ENCODE data around the gene RCAN2. TPM values are rescaled to one million over a fixed set of nuclear protein-coding genes. Genes with fewer than 3 reads are reported as not detected.

RCAN2 gene
- total and polyA plus RNA-seq, 9 of the 15 experiments (the other 6 are each of a cell fraction or from before 2014, with no cell fraction given) = 0.04 TPM; not detected in 8

GRCh38 chr6:46525583-46525982, 34.3 kb upstream of the RCAN2 start (continued):
- TF ChIP-seq, protein P1, sequence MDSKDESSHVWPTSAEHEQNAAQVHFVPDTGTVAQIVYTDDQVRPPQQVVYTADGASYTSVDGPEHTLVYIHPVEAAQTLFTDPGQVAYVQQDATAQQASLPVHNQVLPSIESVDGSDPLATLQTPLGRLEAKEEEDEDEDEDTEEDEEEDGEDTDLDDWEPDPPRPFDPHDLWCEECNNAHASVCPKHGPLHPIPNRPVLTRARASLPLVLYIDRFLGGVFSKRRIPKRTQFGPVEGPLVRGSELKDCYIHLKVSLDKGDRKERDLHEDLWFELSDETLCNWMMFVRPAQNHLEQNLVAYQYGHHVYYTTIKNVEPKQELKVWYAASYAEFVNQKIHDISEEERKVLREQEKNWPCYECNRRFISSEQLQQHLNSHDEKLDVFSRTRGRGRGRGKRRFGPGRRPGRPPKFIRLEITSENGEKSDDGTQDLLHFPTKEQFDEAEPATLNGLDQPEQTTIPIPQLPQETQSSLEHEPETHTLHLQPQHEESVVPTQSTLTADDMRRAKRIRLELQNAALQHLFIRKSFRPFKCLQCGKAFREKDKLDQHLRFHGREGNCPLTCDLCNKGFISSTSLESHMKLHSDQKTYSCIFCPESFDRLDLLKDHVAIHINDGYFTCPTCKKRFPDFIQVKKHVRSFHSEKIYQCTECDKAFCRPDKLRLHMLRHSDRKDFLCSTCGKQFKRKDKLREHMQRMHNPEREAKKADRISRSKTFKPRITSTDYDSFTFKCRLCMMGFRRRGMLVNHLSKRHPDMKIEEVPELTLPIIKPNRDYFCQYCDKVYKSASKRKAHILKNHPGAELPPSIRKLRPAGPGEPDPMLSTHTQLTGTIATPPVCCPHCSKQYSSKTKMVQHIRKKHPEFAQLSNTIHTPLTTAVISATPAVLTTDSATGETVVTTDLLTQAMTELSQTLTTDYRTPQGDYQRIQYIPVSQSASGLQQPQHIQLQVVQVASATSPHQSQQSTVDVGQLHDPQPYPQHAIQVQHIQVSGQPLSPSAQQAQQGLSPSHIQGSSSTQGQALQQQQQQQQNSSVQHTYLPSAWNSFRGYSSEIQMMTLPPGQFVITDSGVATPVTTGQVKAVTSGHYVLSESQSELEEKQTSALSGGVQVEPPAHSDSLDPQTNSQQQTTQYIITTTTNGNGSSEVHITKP (IDR thresholded peaks at IDR 0.05; ENCODE audit: partially characterized antibody) = no peak
- TF ChIP-seq XRCC3 (IDR thresholded peaks at IDR 0.05) (no peak), TCF3 (CRISPR knock-in tag; IDR thresholded peaks at IDR 0.05) (no peak), REST (IDR thresholded peaks at IDR 0.05; ENCODE audit: borderline replicate concordance) (no peak), REST (CRISPR knock-in tag; IDR thresholded peaks at IDR 0.05; ENCODE audit: low read depth) (no peak), ZNF280A (IDR thresholded peaks at IDR 0.05; ENCODE audit: low read depth, partially characterized antibody) (no peak), PCBP2 (IDR thresholded peaks at IDR 0.05; ENCODE audit: low read depth, low read length, poor library complexity, severe bottlenecking) (peak; percentile 60)
- TF ChIP-seq, protein P2, sequence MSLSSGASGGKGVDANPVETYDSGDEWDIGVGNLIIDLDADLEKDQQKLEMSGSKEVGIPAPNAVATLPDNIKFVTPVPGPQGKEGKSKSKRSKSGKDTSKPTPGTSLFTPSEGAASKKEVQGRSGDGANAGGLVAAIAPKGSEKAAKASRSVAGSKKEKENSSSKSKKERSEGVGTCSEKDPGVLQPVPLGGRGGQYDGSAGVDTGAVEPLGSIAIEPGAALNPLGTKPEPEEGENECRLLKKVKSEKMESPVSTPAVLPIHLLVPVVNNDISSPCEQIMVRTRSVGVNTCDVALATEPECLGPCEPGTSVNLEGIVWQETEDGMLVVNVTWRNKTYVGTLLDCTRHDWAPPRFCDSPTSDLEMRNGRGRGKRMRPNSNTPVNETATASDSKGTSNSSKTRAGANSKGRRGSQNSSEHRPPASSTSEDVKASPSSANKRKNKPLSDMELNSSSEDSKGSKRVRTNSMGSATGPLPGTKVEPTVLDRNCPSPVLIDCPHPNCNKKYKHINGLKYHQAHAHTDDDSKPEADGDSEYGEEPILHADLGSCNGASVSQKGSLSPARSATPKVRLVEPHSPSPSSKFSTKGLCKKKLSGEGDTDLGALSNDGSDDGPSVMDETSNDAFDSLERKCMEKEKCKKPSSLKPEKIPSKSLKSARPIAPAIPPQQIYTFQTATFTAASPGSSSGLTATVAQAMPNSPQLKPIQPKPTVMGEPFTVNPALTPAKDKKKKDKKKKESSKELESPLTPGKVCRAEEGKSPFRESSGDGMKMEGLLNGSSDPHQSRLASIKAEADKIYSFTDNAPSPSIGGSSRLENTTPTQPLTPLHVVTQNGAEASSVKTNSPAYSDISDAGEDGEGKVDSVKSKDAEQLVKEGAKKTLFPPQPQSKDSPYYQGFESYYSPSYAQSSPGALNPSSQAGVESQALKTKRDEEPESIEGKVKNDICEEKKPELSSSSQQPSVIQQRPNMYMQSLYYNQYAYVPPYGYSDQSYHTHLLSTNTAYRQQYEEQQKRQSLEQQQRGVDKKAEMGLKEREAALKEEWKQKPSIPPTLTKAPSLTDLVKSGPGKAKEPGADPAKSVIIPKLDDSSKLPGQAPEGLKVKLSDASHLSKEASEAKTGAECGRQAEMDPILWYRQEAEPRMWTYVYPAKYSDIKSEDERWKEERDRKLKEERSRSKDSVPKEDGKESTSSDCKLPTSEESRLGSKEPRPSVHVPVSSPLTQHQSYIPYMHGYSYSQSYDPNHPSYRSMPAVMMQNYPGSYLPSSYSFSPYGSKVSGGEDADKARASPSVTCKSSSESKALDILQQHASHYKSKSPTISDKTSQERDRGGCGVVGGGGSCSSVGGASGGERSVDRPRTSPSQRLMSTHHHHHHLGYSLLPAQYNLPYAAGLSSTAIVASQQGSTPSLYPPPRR (CRISPR knock-in tag; IDR thresholded peaks at IDR 0.05; ENCODE audit: borderline replicate concordance) = no peak

Measured in K562 (cell line).